H1 (cell line): ENCODE results near the gene CLCA1. TPM values are rescaled to one million over a fixed set of nuclear protein-coding genes. Genes with fewer than 3 reads are reported as not detected.

Source experiments
- CHD1 ChIP-seq: IDR thresholded peaks from 2 replicates; pipeline ENCODE4 v1.6.1; 2012; ENCODE audit warnings: low read depth, low read length, improper control_type of control experiment
- EGR1 ChIP-seq: IDR thresholded peaks from 2 replicates; pipeline ENCODE4 v1.6.1; 2011; ENCODE audit warnings: low read depth, low read length, borderline replicate concordance
- EP300 ChIP-seq, 2 experiments: IDR thresholded peaks; 1 replicate in 1 of 2; 2 replicates in 1 of 2; pipeline ENCODE4 v1.6.1; 2011 to 2012; ENCODE audit warnings: low read depth in 2 of 2, low read length in 2 of 2, mild to moderate bottlenecking in 2 of 2, borderline replicate concordance in 1 of 2, inconsistent platforms in 1 of 2, moderate library complexity in 1 of 2
- JUN ChIP-seq: IDR thresholded peaks from 2 replicates; pipeline ENCODE4 v1.6.1; 2011; ENCODE audit warnings: low read depth, mild to moderate bottlenecking, improper control_type of control experiment, low read length
- JUND ChIP-seq: IDR thresholded peaks from 2 replicates; pipeline ENCODE4 v1.6.1; 2011; ENCODE audit warnings: mild to moderate bottlenecking, improper control_type of control experiment, low read length
- NANOG ChIP-seq: IDR thresholded peaks from 2 replicates; pipeline ENCODE4 v1.6.1; 2011; ENCODE audit warnings: low read length, low read depth, mild to moderate bottlenecking, inconsistent platforms; ENCODE audit not compliant: insufficient read depth, poor library complexity, severe bottlenecking
- SAP30 ChIP-seq: fragments of 300-600 bp; sonication (generic); IDR thresholded peaks from 2 replicates; pipeline ENCODE4 v1.7.1; 2012; ENCODE audit warnings: low read length, moderate library complexity, mild to moderate bottlenecking, inconsistent platforms; ENCODE audit not compliant: insufficient read depth, insufficient replicate concordance
- SIRT6 ChIP-seq: IDR thresholded peaks from one replicate; pipeline ENCODE4 v1.7.1; 2012; ENCODE audit warnings: low read length, inconsistent platforms
- TEAD4 ChIP-seq: IDR thresholded peaks from 2 replicates; pipeline ENCODE4 v1.6.1; 2012; ENCODE audit warnings: low read depth, low read length, inconsistent platforms, mixed read lengths
- polyA plus RNA-seq, 7 experiments: library from polyadenylated mRNA; depleted of rRNA in 3 of 7; stranded (reverse) in 5 of 7; unstranded in 2 of 7; fragments of >200 nt in 5 of 7; fragments of 200-250 nt in 2 of 7; gene quantifications; 1 replicate in 5 of 7; 2 replicates in 1 of 7; 4 replicates in 1 of 7; pipeline versions ENCODE4 v1.2.1 to v1.2.3, GENCODE V29; 2011 to 2013; ENCODE audit warnings: missing spikeins in 2 of 7, mixed read lengths in 2 of 7
- total RNA-seq: library from RNA; stranded (reverse); fragmentation: NEBNext Ultra II Directional; extraction: Animal tissue kit (Norgen Biotek cat#: 25700); gene quantifications from 2 replicates; pipeline ENCODE4 v1.2.1, GENCODE V29; 2021
- TF ChIP-seq, protein P1 (sequence below): fragments of 300-600 bp; sonication (generic); IDR thresholded peaks from 2 replicates; pipeline ENCODE4 v1.7.1; 2012; ENCODE audit warnings: low read length, moderate library complexity, mild to moderate bottlenecking, inconsistent platforms; ENCODE audit not compliant: insufficient replicate concordance
- TF ChIP-seq, protein P2 (sequence below): IDR thresholded peaks from 2 replicates; pipeline ENCODE4 v1.6.1; 2012; ENCODE audit warnings: inconsistent platforms

CLCA1 gene
- total and polyA plus RNA-seq, 2 of the 8 experiments (the other 6 are each of a cell fraction or from before 2014, with no cell fraction given): not detected

DNA sequence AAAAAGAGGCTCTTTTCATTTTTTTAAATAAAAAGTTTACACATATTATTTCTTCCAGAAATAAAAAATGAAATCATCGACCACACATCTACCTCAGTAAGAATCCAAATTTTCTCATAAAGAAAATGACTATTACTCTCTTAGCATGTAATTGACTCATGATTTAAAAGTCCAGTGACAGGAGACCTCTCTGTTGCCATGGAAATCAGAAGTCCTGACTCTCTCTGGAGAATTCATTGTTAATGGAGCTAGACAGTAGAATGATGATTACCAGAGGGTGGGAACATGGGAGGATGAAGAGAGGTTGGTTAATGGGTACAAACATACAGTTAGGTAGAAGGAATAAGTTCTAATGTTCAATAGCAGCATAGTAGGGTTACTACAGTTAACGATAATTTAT is 73.1 kb downstream of the CLCA1 start (continued):
- TF ChIP-seq, protein P1, sequence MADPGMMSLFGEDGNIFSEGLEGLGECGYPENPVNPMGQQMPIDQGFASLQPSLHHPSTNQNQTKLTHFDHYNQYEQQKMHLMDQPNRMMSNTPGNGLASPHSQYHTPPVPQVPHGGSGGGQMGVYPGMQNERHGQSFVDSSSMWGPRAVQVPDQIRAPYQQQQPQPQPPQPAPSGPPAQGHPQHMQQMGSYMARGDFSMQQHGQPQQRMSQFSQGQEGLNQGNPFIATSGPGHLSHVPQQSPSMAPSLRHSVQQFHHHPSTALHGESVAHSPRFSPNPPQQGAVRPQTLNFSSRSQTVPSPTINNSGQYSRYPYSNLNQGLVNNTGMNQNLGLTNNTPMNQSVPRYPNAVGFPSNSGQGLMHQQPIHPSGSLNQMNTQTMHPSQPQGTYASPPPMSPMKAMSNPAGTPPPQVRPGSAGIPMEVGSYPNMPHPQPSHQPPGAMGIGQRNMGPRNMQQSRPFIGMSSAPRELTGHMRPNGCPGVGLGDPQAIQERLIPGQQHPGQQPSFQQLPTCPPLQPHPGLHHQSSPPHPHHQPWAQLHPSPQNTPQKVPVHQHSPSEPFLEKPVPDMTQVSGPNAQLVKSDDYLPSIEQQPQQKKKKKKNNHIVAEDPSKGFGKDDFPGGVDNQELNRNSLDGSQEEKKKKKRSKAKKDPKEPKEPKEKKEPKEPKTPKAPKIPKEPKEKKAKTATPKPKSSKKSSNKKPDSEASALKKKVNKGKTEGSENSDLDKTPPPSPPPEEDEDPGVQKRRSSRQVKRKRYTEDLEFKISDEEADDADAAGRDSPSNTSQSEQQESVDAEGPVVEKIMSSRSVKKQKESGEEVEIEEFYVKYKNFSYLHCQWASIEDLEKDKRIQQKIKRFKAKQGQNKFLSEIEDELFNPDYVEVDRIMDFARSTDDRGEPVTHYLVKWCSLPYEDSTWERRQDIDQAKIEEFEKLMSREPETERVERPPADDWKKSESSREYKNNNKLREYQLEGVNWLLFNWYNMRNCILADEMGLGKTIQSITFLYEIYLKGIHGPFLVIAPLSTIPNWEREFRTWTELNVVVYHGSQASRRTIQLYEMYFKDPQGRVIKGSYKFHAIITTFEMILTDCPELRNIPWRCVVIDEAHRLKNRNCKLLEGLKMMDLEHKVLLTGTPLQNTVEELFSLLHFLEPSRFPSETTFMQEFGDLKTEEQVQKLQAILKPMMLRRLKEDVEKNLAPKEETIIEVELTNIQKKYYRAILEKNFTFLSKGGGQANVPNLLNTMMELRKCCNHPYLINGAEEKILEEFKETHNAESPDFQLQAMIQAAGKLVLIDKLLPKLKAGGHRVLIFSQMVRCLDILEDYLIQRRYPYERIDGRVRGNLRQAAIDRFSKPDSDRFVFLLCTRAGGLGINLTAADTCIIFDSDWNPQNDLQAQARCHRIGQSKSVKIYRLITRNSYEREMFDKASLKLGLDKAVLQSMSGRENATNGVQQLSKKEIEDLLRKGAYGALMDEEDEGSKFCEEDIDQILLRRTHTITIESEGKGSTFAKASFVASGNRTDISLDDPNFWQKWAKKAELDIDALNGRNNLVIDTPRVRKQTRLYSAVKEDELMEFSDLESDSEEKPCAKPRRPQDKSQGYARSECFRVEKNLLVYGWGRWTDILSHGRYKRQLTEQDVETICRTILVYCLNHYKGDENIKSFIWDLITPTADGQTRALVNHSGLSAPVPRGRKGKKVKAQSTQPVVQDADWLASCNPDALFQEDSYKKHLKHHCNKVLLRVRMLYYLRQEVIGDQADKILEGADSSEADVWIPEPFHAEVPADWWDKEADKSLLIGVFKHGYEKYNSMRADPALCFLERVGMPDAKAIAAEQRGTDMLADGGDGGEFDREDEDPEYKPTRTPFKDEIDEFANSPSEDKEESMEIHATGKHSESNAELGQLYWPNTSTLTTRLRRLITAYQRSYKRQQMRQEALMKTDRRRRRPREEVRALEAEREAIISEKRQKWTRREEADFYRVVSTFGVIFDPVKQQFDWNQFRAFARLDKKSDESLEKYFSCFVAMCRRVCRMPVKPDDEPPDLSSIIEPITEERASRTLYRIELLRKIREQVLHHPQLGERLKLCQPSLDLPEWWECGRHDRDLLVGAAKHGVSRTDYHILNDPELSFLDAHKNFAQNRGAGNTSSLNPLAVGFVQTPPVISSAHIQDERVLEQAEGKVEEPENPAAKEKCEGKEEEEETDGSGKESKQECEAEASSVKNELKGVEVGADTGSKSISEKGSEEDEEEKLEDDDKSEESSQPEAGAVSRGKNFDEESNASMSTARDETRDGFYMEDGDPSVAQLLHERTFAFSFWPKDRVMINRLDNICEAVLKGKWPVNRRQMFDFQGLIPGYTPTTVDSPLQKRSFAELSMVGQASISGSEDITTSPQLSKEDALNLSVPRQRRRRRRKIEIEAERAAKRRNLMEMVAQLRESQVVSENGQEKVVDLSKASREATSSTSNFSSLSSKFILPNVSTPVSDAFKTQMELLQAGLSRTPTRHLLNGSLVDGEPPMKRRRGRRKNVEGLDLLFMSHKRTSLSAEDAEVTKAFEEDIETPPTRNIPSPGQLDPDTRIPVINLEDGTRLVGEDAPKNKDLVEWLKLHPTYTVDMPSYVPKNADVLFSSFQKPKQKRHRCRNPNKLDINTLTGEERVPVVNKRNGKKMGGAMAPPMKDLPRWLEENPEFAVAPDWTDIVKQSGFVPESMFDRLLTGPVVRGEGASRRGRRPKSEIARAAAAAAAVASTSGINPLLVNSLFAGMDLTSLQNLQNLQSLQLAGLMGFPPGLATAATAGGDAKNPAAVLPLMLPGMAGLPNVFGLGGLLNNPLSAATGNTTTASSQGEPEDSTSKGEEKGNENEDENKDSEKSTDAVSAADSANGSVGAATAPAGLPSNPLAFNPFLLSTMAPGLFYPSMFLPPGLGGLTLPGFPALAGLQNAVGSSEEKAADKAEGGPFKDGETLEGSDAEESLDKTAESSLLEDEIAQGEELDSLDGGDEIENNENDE: no peak
- TF ChIP-seq NANOG: no peak
- no peak for TF ChIP-seq SAP30
- TF ChIP-seq, protein P2, sequence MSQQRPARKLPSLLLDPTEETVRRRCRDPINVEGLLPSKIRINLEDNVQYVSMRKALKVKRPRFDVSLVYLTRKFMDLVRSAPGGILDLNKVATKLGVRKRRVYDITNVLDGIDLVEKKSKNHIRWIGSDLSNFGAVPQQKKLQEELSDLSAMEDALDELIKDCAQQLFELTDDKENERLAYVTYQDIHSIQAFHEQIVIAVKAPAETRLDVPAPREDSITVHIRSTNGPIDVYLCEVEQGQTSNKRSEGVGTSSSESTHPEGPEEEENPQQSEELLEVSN: no peak
- TF ChIP-seq JUND: no peak
- no peak for TF ChIP-seq JUN
- TF ChIP-seq EP300 (IDR thresholded peaks at IDR 0.05; ENCODE audit: borderline replicate concordance in 1 of 2, low read depth in 2 of 2, low read length in 2 of 2): no peak
- no peak for TF ChIP-seq TEAD4
- no peak for TF ChIP-seq CHD1
- TF ChIP-seq EGR1: no peak
- no peak for TF ChIP-seq SIRT6
